Ovary (tissue), 9 donors: Measurements from ENCODE around the gene HEPN1. TPM values are rescaled to one million over a fixed set of nuclear protein-coding genes. Genes with fewer than 3 reads are reported as not detected.

Experiments
- DNase-seq, 5 donors: peaks; one replicate each; pipeline ENCODE4 v3.0.0-alpha.2; 2019 to 2020
- H3K27ac ChIP-seq, 2 donors: fragments of 200-600 bp; one replicate each; pipeline versions ENCODE4 v1.5.1 to v1.8.0; 2019 to 2022
- H3K27me3 ChIP-seq: fragments of 200-600 bp; one replicate; pipeline ENCODE4 v1.8.0; 2022
- H3K36me3 ChIP-seq: fragments of 200-600 bp; sonication (generic); one replicate; pipeline ENCODE4 v1.5.1; 2019
- H3K4me1 ChIP-seq: one replicate; pipeline ENCODE4 v1.8.1; 2013; ENCODE audit warnings: mild to moderate bottlenecking, moderate library complexity; ENCODE audit not compliant: insufficient read depth
- H3K4me3 ChIP-seq: fragments of 200-600 bp; sonication (generic); one replicate; pipeline ENCODE4 v1.5.1; 2017
- H3K9me3 ChIP-seq, 2 donors: fragments of 200-600 bp in 1 of 2; sonication (generic) in 1 of 2; one replicate each; pipeline versions ENCODE4 v1.5.1 to v1.8.1; 2013 to 2019; ENCODE audit warnings: mild to moderate bottlenecking in 1 of 2, moderate library complexity in 1 of 2
- EP300 ChIP-seq: sonication (generic); formaldehyde crosslinking; IDR thresholded peaks from one replicate; pipeline ENCODE4 v1.6.1; 2017; ENCODE audit warnings: antibody characterized with exemption
- POLR2A ChIP-seq: fragments of 450-650 bp; IDR thresholded peaks from one replicate; pipeline ENCODE4 v1.6.1; 2017; ENCODE audit warnings: antibody characterized with exemption, mild to moderate bottlenecking, moderate library complexity
- WGBS, 3 donors: extraction: QIAGEN DNeasy Blood & Tissue Kit in 1 of 3; methylation state at CpG; one replicate each; pipeline versions ENCODE4 v1.1.5 to v1.1.7; 2013 to 2017; 5-methylcytosine and 5-hydroxymethylcytosine counted together
- intact Hi-C, 4 donors: fragments of 100-400 bp; cut with DNase I; formaldehyde crosslinking; loops; one replicate each; pipeline versions ENCODE4 v1.11.0 to v1.15.1; 2022 to 2023
- polyA plus RNA-seq, 2 donors: library from polyadenylated mRNA; stranded (reverse); fragments of 200-250 nt in 1 of 2; fragments of 350-450 nt in 1 of 2; fragmentation: Illumina TruSeq in 1 of 2; extraction: RNeasy Lipid Tissue Mini Kit (QIAGEN cat#74804) in 1 of 2; gene quantifications; one replicate each; pipeline ENCODE4 v1.2.3, GENCODE V29; 2013 to 2014
- total RNA-seq, 7 donors: library from RNA; depleted of rRNA in 2 of 7; stranded (reverse); fragments of >200 nt in 2 of 7; fragmentation: NEBNext Ultra II Directional in 3 of 7; extraction: Animal tissue kit (Norgen Biotek cat#: 25700) in 3 of 7; gene quantifications; one replicate each; pipeline versions ENCODE4 v1.1.0 to v1.2.4, GENCODE V29; 2016 to 2023
- TF ChIP-seq, protein P1 (sequence below), 3 donors: fragments of 450-650 bp in 2 of 3; fragments of 200-600 bp in 1 of 3; IDR thresholded peaks; one replicate each; pipeline versions ENCODE4 v1.5.1 to v1.8.0; 2016 to 2022; ENCODE audit warnings: antibody characterized with exemption in 3 of 3, mild to moderate bottlenecking in 1 of 3
- donor health status: DM: no; HTN: no; CAD: no; lungs with moderate emphysema.
- donor health status: DM: no; HTN: no; CAD: no.
- donor health status: Bipolar disorder and iron deficiency.
- donor health status: DM: yes; HTN: yes; CAD: no.
- donor health status: DM: no; HTN: no; CAD: no.
- donor health status: DM: yes; HTN: yes; CAD: no.

The HEPN1 gene
- total and polyA plus RNA-seq, 9 donors, result 0.24 to 0.48 TPM; not detected in 7

DNA sequence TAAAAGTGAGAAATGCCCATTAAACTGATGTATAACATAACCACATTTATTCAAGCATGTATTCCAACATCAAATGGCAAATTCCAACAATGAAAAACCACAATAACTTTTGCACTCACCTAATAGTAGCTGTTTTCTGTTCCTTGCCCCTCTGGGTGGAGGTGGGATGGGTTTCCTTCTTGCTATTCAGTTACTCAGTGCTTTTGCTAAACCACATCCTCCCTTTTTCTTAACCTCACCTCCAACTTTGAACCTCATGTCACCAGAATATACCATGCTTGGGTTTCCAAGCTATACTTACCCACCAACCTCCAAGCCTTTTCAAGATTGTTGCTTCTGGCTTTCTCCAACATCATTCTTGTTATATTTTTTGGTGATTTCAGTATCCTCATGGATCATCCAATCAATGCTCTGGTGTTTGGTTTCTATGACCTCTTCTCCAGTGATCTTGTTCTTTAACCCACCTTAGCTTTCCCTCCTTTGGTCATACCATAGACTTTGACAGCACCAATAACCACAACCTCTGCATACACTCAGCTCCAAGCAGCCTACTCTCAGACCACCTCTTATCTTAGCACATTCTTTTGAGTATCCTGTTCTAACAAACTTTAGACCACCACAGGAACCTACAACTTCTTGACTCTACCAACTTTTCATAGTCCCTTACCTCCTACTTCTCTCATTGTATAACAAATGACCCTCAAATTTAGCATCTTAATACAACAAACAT, 31.7 kb downstream of the HEPN1 start:
- H3K36me3 ChIP-seq, result no peaks in the 10 kb centered on the region
- TF ChIP-seq EP300 (no peak), POLR2A (no peak)
- TF ChIP-seq, protein P1, sequence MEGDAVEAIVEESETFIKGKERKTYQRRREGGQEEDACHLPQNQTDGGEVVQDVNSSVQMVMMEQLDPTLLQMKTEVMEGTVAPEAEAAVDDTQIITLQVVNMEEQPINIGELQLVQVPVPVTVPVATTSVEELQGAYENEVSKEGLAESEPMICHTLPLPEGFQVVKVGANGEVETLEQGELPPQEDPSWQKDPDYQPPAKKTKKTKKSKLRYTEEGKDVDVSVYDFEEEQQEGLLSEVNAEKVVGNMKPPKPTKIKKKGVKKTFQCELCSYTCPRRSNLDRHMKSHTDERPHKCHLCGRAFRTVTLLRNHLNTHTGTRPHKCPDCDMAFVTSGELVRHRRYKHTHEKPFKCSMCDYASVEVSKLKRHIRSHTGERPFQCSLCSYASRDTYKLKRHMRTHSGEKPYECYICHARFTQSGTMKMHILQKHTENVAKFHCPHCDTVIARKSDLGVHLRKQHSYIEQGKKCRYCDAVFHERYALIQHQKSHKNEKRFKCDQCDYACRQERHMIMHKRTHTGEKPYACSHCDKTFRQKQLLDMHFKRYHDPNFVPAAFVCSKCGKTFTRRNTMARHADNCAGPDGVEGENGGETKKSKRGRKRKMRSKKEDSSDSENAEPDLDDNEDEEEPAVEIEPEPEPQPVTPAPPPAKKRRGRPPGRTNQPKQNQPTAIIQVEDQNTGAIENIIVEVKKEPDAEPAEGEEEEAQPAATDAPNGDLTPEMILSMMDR (IDR thresholded peaks at IDR 0.05), result no peak
- H3K27ac ChIP-seq, result no peak overlapping the region
- peaks cover 2% of the 10 kb centered on the region for H3K4me1 ChIP-seq
- H3K4me3 ChIP-seq, result no peak overlapping the region
- DNase-seq, result no peak
- H3K9me3 ChIP-seq, result no peaks in the 10 kb centered on the region
- H3K27me3 ChIP-seq, result no peaks in the 10 kb centered on the region
- intact Hi-C loops, result loop anchor here in 2 of 4 donors (5.0 to 10.0 kb wide), 3 partner anchors 73 to 484 kb away; no protein-coding TSS in a partner anchor

DNA sequence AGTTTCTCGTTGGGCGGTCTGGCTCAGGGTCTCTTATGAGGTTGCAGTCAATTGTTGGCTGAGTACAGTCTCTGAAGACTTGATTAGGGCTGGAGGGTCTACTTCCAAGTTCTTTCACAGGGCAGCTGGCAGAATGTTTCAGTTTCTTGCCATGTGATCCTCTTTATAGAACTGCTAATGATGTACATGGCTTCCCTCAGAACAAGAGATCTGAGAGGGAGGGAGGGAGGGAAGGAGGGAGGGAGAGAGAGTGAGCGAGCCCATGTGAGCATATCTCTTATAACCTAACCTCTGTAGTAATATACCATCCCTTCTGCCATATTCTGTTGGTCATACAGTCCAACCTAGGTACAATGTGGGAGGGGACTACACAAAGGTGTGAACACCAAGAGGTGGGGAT, 32.3 kb downstream of the HEPN1 start:
- H3K27ac ChIP-seq, result no peak overlapping the region
- TF ChIP-seq, protein P1 (IDR thresholded peaks at IDR 0.05), result no peak
- TF ChIP-seq EP300 (no peak), POLR2A (no peak)
- no peaks in the 10 kb centered on the region for H3K27me3 ChIP-seq
- peaks cover 2% of the 10 kb centered on the region for H3K4me1 ChIP-seq
- no peak for DNase-seq
- intact Hi-C loops, result loop anchor here in 2 of 4 donors (5.0 to 10.0 kb wide), 3 partner anchors 74 to 483 kb away; no protein-coding TSS in a partner anchor
- H3K4me3 ChIP-seq, result no peak overlapping the region
- no peaks in the 10 kb centered on the region for H3K9me3 ChIP-seq
- WGBS, 3 donors, result 70 to 73% (median 70%) methylated on average over 3 of the region's 3 CpGs
- no peaks in the 10 kb centered on the region for H3K36me3 ChIP-seq

DNA sequence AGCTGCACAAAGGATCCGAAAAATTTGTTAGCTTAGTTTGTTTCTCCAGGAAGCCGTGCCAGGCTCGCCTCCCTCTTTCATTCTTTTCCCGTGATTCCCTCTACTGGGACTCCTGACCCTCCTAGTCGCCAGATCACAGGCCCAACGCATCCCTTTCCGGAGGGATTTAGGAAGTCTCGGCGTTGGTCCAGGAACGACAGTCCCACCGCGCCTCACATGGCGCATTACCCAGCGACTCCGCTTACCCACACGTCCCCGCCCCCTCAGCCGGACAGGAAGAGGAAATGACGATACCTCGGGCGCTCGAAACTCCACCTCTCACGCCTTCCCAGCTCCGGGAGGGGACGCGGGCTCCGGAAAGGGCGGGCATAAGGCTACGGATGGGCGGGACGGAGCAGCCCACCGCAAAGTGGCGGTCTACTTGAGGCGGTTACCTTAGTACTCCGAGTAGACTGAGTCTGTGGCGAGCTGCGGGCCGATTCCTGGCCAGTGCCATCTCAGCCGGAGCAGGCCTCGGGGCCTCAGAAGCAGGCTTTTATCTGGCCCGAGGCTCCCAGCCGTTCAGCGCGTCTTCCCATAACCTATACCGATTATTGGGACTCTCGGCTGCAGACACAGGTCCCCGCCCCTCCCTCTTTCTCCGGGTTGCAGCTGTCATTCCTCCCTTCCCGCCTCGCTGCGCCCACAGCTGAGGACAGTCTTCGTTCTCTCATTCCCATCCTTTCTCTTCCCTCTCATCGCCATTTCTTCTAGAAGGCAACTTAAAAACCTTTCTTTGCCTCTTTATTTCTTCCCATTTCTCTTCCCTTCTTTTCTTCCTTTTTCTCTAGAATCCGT, 34.9 kb downstream of the HEPN1 start, which contains the start of gene CCDC15:
Gene CCDC15 (plus strand): TSS at position 450 of the 837 bp plus-strand sequence. CDS start 531 bp downstream, outside the sequence.
- TF ChIP-seq EP300 (no peak), POLR2A (peak; percentile 97)
- TF ChIP-seq, protein P1 (IDR thresholded peaks at IDR 0.05), result no peak
- Histone ChIP-seq H3K27me3 (no peaks in the 10 kb centered on the region), H3K9me3 (no peaks in the 10 kb centered on the region), H3K4me3 (peak within 1 kb of the TSS; percentile 55), H3K27ac (peak within 1 kb of the TSS in 1 of 2 donors; percentile 70), H3K4me1 (peaks cover 2% of the 10 kb centered on the region), H3K36me3 (no peaks in the 10 kb centered on the region)
- peak; percentile 96 to 97 (median 96) for DNase-seq
- 0 to 1% (median 0%) methylated on average over 48 to 54 of the region's 54 CpGs for WGBS, 3 donors
- intact Hi-C loops, result loop anchor here in 3 of 4 donors (2.0 to 10.0 kb wide), 4 partner anchors 77 to 481 kb away; no protein-coding TSS in a partner anchor

GRCh38 chr11:124954590-124954955, 35.5 kb downstream of the HEPN1 start:
- H3K4me3 ChIP-seq, result peak overlapping the region; percentile 55

More at GRCh38 chr11:124954590-124954955, 35.5 kb downstream of the HEPN1 start:
- Histone ChIP-seq H3K9me3 (no peaks in the 10 kb centered on the region), H3K27ac (peak overlapping the region in 1 of 2 donors; percentile 70), H3K4me1 (peaks cover 2% of the 10 kb centered on the region), H3K36me3 (no peaks in the 10 kb centered on the region), H3K27me3 (no peaks in the 10 kb centered on the region)
- 25 to 29% (median 26%) methylated on average over 6 of the region's 6 CpGs for WGBS, 3 donors
- TF ChIP-seq POLR2A, result no peak
- TF ChIP-seq, protein P1 (IDR thresholded peaks at IDR 0.05), result no peak
- intact Hi-C loops, result loop anchor here in 2 of 4 donors (5.0 to 10.0 kb wide), 3 partner anchors 77 to 480 kb away; no protein-coding TSS in a partner anchor
- DNase-seq, result no peak
